ENCODE results near the gene LTO1.

Gene LTO1

GRCh38 chr11:69666752-69667536 lies 8.2 kb downstream of the LTO1 start:
- H3K4me3 ChIP-seq (ENCODE audit: low read length), result no peak overlapping the region
- TF ChIP-seq CTCF (conservative IDR thresholded peaks at IDR 0.05; ENCODE audit: low read length), result no peak
- DNase-seq (ENCODE audit: low read depth), result no peak

- no peak for TF ChIP-seq CTCF (conservative IDR thresholded peaks at IDR 0.05; ENCODE audit: low read length)
- H3K4me3 ChIP-seq (ENCODE audit: low read length), result no peak overlapping the region
- no peak for DNase-seq (ENCODE audit: low read depth)
Measured at GRCh38 chr11:69666261-69666660, 8.9 kb downstream of the LTO1 start.

GRCh38 chr11:69665669-69666068 lies 9.5 kb downstream of the LTO1 start:
- no peak overlapping the region for H3K4me3 ChIP-seq (ENCODE audit: low read length)
- TF ChIP-seq CTCF (conservative IDR thresholded peaks at IDR 0.05; ENCODE audit: low read length), result no peak
- DNase-seq (ENCODE audit: low read depth), result no peak

- TF ChIP-seq CTCF (conservative IDR thresholded peaks at IDR 0.05; ENCODE audit: low read length), result no peak
- no peak overlapping the region for H3K4me3 ChIP-seq (ENCODE audit: low read length)
- no peak for DNase-seq (ENCODE audit: low read depth)
Measured at GRCh38 chr11:69664901-69665300, 10.3 kb downstream of the LTO1 start.

GRCh38 chr11:69664103-69664775 lies 10.9 kb downstream of the LTO1 start:
- H3K4me3 ChIP-seq (ENCODE audit: low read length), result no peak overlapping the region
- DNase-seq (ENCODE audit: low read depth), result no peak
- no peak for TF ChIP-seq CTCF (conservative IDR thresholded peaks at IDR 0.05; ENCODE audit: low read length)

GRCh38 chr11:69663326-69663725 lies 11.8 kb downstream of the LTO1 start:
- H3K4me3 ChIP-seq (ENCODE audit: low read length), result no peak overlapping the region
- DNase-seq (ENCODE audit: low read depth), result no peak
- no peak for TF ChIP-seq CTCF (conservative IDR thresholded peaks at IDR 0.05; ENCODE audit: low read length)

GRCh38 chr11:69662806-69663205 lies 12.3 kb downstream of the LTO1 start:
- H3K4me3 ChIP-seq (ENCODE audit: low read length), result no peak overlapping the region
- DNase-seq (ENCODE audit: low read depth), result no peak
- TF ChIP-seq CTCF (conservative IDR thresholded peaks at IDR 0.05; ENCODE audit: low read length), result no peak

All from AG10803 (cell line).